GM18505 (cell line): Measurements from ENCODE around the gene ZFHX3.

ENCODE experiments used
- ATAC-seq: cut with Tn5 transposase; IDR thresholded peaks from one replicate; pipeline ENCODE4 v1.9.1; 2021; ENCODE audit not compliant: unreplicated experiment
- POLR2A ChIP-seq: IDR thresholded peaks from 4 replicates; pipeline ENCODE4 v1.6.1; 2011; ENCODE audit warnings: borderline replicate concordance; ENCODE audit not compliant: insufficient read depth, insufficient read length; ENCODE audit errors: extremely low read depth

The ZFHX3 gene

GRCh38 chr16:72818236-72818845, 229.6 kb downstream of the ZFHX3 start:
- no peak for ATAC-seq

GRCh38 chr16:72815348-72816318, 232.3 kb downstream of the ZFHX3 start:
- no peak for TF ChIP-seq POLR2A
- ATAC-seq: peak; percentile 66

More at GRCh38 chr16:72818236-72818845, 229.6 kb downstream of the ZFHX3 start:
- no peak for TF ChIP-seq POLR2A

DNA sequence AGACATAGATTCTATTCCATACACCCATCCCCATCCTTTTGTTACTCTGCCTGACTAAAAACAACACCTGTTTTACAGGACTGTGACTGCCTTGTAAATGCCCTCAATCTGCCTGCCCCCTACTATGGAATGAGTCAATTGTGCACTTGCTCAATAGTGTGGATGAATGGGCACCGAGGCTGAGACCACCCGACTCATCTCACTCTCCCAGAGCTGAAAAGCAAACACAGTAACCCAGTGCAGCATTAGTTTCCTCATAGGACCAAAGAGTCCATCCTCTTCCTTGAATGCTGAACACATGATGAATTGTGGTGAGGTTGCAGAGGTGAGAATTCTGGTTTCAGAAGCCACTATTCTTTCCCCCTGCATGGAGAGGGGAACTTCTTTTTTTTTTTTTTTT, 233.7 kb downstream of the ZFHX3 start:
- ATAC-seq: no peak
- TF ChIP-seq POLR2A: no peak

DNA sequence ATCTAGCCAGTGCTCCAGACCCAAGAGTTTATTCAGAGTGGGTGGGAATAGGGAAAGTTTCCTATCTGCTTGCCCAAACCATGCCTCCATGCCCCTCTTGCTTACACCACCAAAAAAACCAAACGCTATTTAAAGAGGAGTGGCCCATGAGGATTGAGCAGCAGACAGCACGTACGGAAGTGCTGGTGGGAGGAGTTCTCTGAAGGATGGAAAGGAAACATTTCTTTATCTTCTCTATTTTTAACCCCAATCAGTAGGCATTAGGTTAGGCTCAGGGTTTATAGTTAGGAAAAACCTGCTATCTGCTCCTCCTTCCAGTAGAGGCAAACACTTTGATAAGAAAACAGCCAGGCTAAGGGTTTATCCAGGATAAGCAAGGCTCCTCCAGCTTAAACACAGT, 235.3 kb downstream of the ZFHX3 start:
- no peak for ATAC-seq
- no peak for TF ChIP-seq POLR2A

DNA sequence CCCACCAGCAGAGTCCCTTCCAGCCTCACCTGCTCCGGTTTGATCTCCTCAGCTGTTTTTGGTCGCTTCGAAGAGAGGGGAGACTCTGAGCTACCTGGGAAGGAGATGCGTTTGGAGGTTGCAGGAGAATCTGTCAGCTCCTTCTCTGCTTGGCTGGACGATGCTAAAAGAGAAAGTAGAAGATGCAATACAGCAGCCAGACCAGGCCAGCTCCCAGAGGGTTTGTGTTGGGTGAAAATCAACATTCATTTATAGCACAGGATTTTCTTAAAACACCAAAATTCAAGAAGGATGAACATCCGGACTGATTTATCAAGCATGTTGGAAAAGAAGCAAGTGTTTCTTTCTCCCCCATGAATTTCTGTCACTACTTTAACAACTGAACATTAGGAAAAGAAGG, 236.1 kb downstream of the ZFHX3 start:
- no peak for TF ChIP-seq POLR2A
- ATAC-seq: no peak

DNA sequence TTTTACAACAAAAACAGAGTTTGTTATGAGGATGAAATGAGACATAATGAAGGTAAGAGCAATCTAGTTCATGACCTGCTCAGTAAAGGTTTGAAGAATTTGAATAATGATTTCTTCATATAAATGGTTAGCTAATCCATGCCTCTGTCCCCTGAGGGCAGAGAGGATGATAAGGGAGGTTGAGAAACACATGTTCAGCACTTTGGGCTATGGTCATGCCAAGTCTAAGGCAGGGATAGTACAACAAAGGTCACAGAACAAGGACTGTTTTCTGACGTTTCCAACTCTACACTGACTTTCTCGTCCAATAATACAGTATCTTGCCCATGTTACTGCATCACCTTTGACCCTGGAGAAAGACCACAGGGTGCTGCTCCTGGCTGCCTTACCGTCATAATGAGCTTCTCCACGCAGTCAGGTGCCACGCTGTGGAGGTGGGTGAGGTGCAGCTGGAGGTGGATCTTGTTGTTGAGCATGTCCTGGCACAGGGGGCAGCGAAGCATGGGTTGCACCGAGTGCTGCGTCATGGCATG, 236.7 kb downstream of the ZFHX3 start:
- ATAC-seq: no peak
- TF ChIP-seq POLR2A: no peak

- no peak for ATAC-seq
- TF ChIP-seq POLR2A: no peak
These were observed 237.4 kb downstream of the ZFHX3 start for GRCh38 chr16:72810480-72810879.

DNA sequence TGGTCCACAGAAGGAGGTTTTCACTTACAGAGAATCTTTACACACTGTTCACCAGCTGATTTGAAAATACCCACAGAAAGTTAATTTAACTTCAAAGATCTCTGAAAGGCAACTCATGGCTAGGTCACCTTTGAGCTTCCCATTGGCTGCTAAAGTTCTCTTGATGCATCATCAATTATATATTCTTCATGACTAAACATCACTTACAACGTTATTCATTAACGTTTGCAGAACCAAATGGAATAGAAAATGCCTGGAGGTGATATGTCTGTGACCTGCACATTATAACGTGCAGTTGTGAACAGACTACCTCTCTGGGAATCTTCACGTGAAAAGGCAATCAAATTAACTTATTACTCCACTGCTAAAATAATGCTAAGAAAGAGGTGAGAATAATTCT, 238.5 kb downstream of the ZFHX3 start:
- no peak for TF ChIP-seq POLR2A
- no peak for ATAC-seq

DNA sequence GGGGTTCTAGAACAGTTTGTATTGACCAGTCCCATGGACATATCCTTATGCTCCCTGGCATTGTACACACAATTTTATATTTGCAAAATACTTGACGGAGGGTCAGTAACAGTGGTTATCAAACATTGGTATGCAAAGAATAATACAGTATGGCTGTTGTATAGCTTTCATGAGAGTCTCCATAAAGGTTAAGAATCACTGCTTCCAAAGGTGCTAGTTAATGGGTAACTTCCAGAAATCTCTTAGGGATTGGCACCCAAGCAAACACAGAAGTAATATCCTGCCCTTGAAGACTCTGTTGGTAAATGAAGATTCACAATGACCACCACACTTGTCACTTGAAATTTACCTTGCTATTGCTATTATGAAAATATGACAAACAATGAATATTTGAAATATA, 239.2 kb downstream of the ZFHX3 start:
- no peak for TF ChIP-seq POLR2A
- ATAC-seq: no peak

DNA sequence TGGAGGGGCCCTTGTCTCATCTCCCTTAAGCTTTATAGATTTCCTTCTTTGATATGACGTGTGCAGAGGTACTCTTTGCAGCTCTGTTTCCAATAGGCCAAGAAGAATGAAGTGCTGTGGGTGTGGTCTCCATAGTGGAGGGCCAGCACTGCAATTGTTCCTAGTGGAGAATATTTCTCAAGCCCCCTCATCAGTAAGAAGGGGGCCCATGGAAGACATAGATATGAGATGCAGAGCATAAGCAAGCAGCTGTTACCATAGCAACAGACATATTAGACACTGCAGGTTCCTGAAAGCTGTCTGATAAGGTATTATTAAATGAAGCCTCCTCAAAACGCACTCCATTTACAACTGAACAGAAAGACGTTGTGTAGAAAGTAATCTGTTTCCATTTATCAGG, 240.7 kb downstream of the ZFHX3 start:
- no peak for TF ChIP-seq POLR2A

DNA sequence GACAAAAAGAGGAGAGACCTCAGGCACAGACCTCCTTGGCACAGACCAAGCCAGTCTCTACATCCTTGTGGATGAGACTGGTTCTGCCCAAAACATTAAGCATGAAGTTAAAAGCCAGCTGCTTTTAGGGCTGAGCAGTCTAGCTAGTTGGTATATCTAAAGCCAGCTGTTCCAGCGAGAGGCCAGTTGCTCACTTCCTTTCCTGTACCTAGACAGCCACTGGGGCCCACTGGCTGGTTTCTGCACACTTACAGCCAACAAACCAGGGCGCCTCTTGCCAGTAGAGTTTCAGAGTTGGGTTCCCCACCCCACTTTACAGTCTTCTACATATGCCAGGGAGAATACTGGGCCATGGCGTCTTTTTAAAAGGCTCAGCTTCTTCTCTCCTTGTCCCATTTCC, 242.4 kb downstream of the ZFHX3 start:
- ATAC-seq: no peak
- TF ChIP-seq POLR2A: no peak

More for the DNA sequence above, 240.7 kb downstream of the ZFHX3 start:
- ATAC-seq: no peak

GRCh38 chr16:72800524-72801161, 247.3 kb downstream of the ZFHX3 start:
- no peak for ATAC-seq
- TF ChIP-seq POLR2A: no peak

GRCh38 chr16:72798264-72798663, 249.7 kb downstream of the ZFHX3 start:
- TF ChIP-seq POLR2A: no peak
- ATAC-seq: no peak

DNA sequence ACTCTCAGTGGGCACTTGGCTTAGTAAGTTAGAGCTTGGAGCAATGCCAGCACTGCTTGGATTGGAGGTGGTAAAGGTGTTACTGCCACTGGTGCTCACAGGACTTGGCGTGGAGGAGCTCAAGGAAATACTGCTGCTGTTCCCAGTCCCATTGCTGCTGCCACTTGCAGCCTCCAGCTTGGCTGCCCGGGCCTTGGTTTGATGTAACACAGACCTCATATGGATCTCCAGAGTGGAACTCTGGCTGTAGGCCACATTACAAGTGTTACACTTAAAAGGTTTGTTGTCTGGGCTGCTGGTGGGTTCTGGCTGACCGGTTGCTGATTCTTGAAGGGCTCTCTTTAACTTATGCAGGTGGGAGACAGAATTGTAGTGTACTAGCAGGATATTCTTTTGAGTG, 250.3 kb downstream of the ZFHX3 start:
- TF ChIP-seq POLR2A: no peak
- ATAC-seq: no peak

DNA sequence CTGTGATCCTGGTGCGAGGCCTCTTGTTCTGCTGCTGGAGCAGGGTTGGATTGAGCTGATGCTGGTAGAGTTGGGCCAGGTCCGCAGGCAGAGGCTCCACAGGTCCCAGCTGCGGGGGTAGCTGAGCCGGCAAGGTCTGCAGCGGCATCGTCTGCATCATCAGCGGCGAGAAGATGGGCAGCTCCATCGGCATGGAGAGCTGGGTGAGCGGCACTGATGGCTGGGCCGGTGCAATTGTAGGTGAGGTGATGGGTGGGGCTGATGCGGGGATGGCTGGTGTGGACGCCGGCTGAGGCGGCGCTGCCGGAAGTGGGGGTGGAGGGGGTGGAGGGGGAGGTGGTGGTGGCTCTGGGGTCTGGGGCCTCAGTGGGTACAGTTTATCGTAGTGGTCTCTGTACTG, 251.7 kb downstream of the ZFHX3 start:
- ATAC-seq: no peak
- no peak for TF ChIP-seq POLR2A
